ENCODE data around the gene WNT7A. TPM values are rescaled to one million over a fixed set of nuclear protein-coding genes. Genes with fewer than 3 reads are reported as not detected.
A peak's percentile ranks its signal among the peaks of the same experiment; 100 is the strongest.

WNT7A gene
- total RNA-seq, 6 donors from 2014 or later = 1.0 to 12.2 (median 6.8) TPM

GRCh38 chr3:13788522-13789424 is 91.1 kb downstream of the WNT7A start:
- TF ChIP-seq POLR2A (IDR thresholded peaks at IDR 0.05) (no peak), POLR2AphosphoS5 (IDR thresholded peaks at IDR 0.05) (no peak), CTCF (IDR thresholded peaks at IDR 0.05) (no peak), EP300 (IDR thresholded peaks at IDR 0.05) (no peak)
- Histone ChIP-seq H3K27ac (no peak overlapping the region), H3K36me3 (no peaks in the 10 kb centered on the region), H3K27me3 (no peaks in the 10 kb centered on the region), H3K4me1 (no peaks in the 10 kb centered on the region), H3K4me3 (no peak overlapping the region), H3K9me3 (no peaks in the 10 kb centered on the region)
- DNase-seq (no peak), ATAC-seq (ENCODE audit: low FRiP score in 2 of 2) (no peak)
- 78 to 81% methylated on average over 8 to 9 of the region's 9 CpGs for WGBS, 2 donors

- no peaks in the 10 kb centered on the region for H3K36me3 ChIP-seq
- H3K4me3 ChIP-seq = no peak overlapping the region
- ATAC-seq (ENCODE audit: low FRiP score in 2 of 2) = no peak
Measured at GRCh38 chr3:13787533-13788132, 92.2 kb downstream of the WNT7A start.

GRCh38 chr3:13786811-13787210 is 93.1 kb downstream of the WNT7A start:
- ATAC-seq (ENCODE audit: low FRiP score in 2 of 2) (no peak), DNase-seq (peak in 1 of 2 donors; percentile 64)
- 90 to 93% methylated on average over 4 to 10 of the region's 10 CpGs for WGBS, 2 donors
- no peaks in the 10 kb centered on the region for H3K27me3 ChIP-seq
- no peaks in the 10 kb centered on the region for H3K9me3 ChIP-seq
- TF ChIP-seq POLR2AphosphoS5 (IDR thresholded peaks at IDR 0.05) = no peak
- TF ChIP-seq EP300 (IDR thresholded peaks at IDR 0.05) = no peak
- TF ChIP-seq POLR2A (IDR thresholded peaks at IDR 0.05) = no peak
- no peak for TF ChIP-seq CTCF (IDR thresholded peaks at IDR 0.05)
- H3K4me3 ChIP-seq = no peak overlapping the region
- no peaks in the 10 kb centered on the region for H3K36me3 ChIP-seq
- no peaks in the 10 kb centered on the region for H3K4me1 ChIP-seq
- H3K27ac ChIP-seq = no peak overlapping the region

More at GRCh38 chr3:13787533-13788132, 92.2 kb downstream of the WNT7A start:
- no peaks in the 10 kb centered on the region for H3K27me3 ChIP-seq
- H3K27ac ChIP-seq = no peak overlapping the region
- TF ChIP-seq POLR2AphosphoS5 (IDR thresholded peaks at IDR 0.05) (no peak), EP300 (IDR thresholded peaks at IDR 0.05) (no peak)
- DNase-seq = no peak
- no peaks in the 10 kb centered on the region for H3K4me1 ChIP-seq
- no peaks in the 10 kb centered on the region for H3K9me3 ChIP-seq
- 56 to 73% methylated on average over 15 to 19 of the region's 19 CpGs for WGBS, 2 donors

GRCh38 chr3:13785853-13786436 is 93.9 kb downstream of the WNT7A start:
- no peak for TF ChIP-seq POLR2A (IDR thresholded peaks at IDR 0.05)
- TF ChIP-seq POLR2AphosphoS5 (IDR thresholded peaks at IDR 0.05) = no peak
- TF ChIP-seq CTCF (IDR thresholded peaks at IDR 0.05) = no peak
- no peak for TF ChIP-seq EP300 (IDR thresholded peaks at IDR 0.05)
- ATAC-seq (ENCODE audit: low FRiP score in 2 of 2) = no peak

GRCh38 chr3:13785351-13785750 is 94.5 kb downstream of the WNT7A start:
- no peak for TF ChIP-seq EP300 (IDR thresholded peaks at IDR 0.05)
- TF ChIP-seq POLR2A (IDR thresholded peaks at IDR 0.05) = no peak
- H3K27me3 ChIP-seq = no peaks in the 10 kb centered on the region
- H3K36me3 ChIP-seq = no peaks in the 10 kb centered on the region
- ATAC-seq (ENCODE audit: low FRiP score in 2 of 2) (no peak), DNase-seq (no peak)
- no peak overlapping the region for H3K4me3 ChIP-seq
- no peaks in the 10 kb centered on the region for H3K4me1 ChIP-seq
- no peak overlapping the region for H3K27ac ChIP-seq
- WGBS, 2 donors = 94 to 95% methylated on average over 7 of the region's 7 CpGs
- H3K9me3 ChIP-seq = no peaks in the 10 kb centered on the region

More at GRCh38 chr3:13785853-13786436, 93.9 kb downstream of the WNT7A start:
- Histone ChIP-seq H3K27me3 (no peaks in the 10 kb centered on the region), H3K9me3 (no peaks in the 10 kb centered on the region), H3K27ac (no peak overlapping the region), H3K4me1 (no peaks in the 10 kb centered on the region), H3K36me3 (no peaks in the 10 kb centered on the region), H3K4me3 (no peak overlapping the region)
- DNase-seq = no peak
- WGBS, 2 donors = 90 to 91% methylated on average over 10 to 13 of the region's 13 CpGs

Data from upper lobe of left lung (tissue), 6 donors.